ENCODE data around the gene POLR3F.

GRCh38 chr20:18421608-18422007, 45.6 kb upstream of the POLR3F start:
- TF ChIP-seq CEBPB (IDR thresholded peaks at IDR 0.05), result no peak
- no peak for TF ChIP-seq EP300 (IDR thresholded peaks at IDR 0.05; ENCODE audit: borderline replicate concordance)
- no peak for TF ChIP-seq FOXM1 (IDR thresholded peaks at IDR 0.05; ENCODE audit: borderline replicate concordance, low read depth)
- TF ChIP-seq MAX (IDR thresholded peaks at IDR 0.05), result no peak
- no peak for TF ChIP-seq CREB1 (IDR thresholded peaks at IDR 0.05; ENCODE audit: low read depth)
- no peak for TF ChIP-seq RAD21 (IDR thresholded peaks at IDR 0.05; ENCODE audit: low read depth)
- TF ChIP-seq REST (IDR thresholded peaks at IDR 0.05; ENCODE audit: low read depth), result no peak
- TF ChIP-seq EGR1 (IDR thresholded peaks at IDR 0.05), result no peak
- no peak for TF ChIP-seq TAF1 (IDR thresholded peaks at IDR 0.05; ENCODE audit: low read depth)

Data from Ishikawa (cell line).